Astrocyte of the spinal cord (primary cell): ENCODE measurements around the gene DPH6.
"Not testable (repeated sequence)": the region's sequence is repeated elsewhere in the genome, so short reads cannot be mapped to it uniquely, and the experiment has no call there.

Experiments used
- DNase-seq: peaks from one replicate; pipeline ENCODE4 v3.0.0; 2011; ENCODE audit warnings: low read depth, low spot score
- H3K4me3 ChIP-seq: 2 replicates; pipeline ENCODE4 v1.5.1; 2011; ENCODE audit warnings: low read depth, mild to moderate bottlenecking, low read length, moderate library complexity
- in situ Hi-C: cut with HindIII; loops from 2 replicates; pipeline ENCODE4 v1.10.0; 2017; ENCODE audit warnings: low sequenced_read_pairs
- TF ChIP-seq, protein P1 (sequence below): IDR thresholded peaks from 2 replicates; pipeline ENCODE4 v1.5.1; 2012; ENCODE audit warnings: low read depth, mild to moderate bottlenecking, low read length, inconsistent platforms

The DPH6 gene

DNA sequence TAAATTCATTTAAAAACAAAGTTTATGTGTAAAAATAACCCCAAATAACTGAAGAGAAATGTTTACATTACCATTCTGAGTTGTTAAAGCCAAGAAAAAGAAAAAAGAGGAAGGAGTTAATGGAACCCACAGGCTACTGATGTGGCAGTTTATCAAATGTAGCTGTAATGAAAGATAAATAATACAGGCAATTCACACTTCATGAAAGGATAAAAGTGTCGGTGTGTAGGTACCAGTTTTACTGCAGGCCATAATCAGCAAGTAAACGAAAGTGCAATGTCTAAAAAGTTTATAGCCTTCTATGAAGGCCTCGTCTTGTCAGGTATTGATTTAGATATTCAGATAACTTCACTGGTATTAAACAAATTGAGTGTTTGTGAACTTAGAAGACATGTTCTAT, 164.6 kb downstream of the DPH6 start:
- H3K4me3 ChIP-seq, result no peak overlapping the region
- in situ Hi-C loops, result no loop called here
- TF ChIP-seq, protein P1, sequence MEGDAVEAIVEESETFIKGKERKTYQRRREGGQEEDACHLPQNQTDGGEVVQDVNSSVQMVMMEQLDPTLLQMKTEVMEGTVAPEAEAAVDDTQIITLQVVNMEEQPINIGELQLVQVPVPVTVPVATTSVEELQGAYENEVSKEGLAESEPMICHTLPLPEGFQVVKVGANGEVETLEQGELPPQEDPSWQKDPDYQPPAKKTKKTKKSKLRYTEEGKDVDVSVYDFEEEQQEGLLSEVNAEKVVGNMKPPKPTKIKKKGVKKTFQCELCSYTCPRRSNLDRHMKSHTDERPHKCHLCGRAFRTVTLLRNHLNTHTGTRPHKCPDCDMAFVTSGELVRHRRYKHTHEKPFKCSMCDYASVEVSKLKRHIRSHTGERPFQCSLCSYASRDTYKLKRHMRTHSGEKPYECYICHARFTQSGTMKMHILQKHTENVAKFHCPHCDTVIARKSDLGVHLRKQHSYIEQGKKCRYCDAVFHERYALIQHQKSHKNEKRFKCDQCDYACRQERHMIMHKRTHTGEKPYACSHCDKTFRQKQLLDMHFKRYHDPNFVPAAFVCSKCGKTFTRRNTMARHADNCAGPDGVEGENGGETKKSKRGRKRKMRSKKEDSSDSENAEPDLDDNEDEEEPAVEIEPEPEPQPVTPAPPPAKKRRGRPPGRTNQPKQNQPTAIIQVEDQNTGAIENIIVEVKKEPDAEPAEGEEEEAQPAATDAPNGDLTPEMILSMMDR, result no peak
- no peak for DNase-seq

GRCh38 chr15:35379972-35380371, 166.0 kb downstream of the DPH6 start:
- no peak for DNase-seq
- H3K4me3 ChIP-seq, result no peak overlapping the region
- TF ChIP-seq, protein P1, result no peak
- in situ Hi-C loops, result no loop called here

GRCh38 chr15:35378454-35378853, 167.5 kb downstream of the DPH6 start:
- DNase-seq, H3K4me3 ChIP-seq, in situ Hi-C loops: not testable (repeated sequence)

- TF ChIP-seq, protein P1, result no peak
- DNase-seq, result no peak
- no peak overlapping the region for H3K4me3 ChIP-seq
- in situ Hi-C loops, result no loop called here
Observed at GRCh38 chr15:35376707-35377106, 169.3 kb downstream of the DPH6 start.

DNA sequence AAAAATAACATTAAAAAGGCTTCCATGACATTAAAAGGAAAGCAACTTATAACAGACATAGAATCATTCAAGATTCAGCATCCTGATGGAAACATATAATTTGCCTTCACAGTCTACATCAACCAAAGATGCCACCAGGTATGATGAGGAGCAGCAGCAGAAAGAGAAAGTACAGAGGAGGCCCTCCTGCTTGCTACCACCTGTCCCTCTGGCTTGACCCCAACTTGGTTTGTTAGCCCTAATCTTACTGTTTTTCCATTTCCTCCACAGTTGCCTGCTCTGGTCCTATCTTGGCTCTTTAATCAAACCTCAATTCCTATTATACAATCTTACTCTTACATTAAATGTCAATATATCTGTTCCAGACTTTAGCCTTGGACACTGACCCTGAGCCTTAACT, 171.3 kb downstream of the DPH6 start:
- in situ Hi-C loops, result no loop called here
- H3K4me3 ChIP-seq, result no peak overlapping the region
- TF ChIP-seq, protein P1, result no peak

DNA sequence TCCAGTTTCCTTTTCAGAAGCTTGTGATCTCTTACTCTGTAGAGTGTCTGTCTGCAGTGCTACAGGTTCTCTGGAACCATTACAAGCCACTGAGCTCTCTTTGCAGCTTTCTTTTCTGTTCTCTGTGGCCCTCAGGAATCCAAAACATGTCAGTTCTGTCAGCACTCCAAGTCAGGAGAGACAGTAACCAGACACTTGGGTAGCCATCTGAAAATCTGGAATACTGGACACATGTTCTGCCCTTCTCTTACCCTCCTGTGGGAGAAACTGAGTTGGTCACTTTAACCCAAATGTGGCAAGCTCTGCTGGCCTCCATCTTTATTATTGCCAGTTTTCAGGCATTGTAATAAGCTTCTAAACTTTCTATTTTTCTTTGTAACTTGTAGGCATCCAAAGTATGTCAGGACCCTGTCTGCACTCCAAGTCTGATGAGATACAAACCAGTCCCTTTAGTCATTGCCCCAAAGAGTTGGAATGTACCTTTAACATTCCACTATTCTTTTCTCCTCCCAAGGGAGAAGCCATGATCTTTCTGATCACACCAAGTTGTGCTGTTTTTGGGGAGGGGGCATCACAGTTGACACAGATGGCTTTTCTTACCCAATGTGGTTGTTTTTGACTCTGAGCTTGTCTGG, 183.7 kb downstream of the DPH6 start:
- TF ChIP-seq, protein P1, result no peak
- H3K4me3 ChIP-seq, result no peak overlapping the region
- peak; percentile 73 for DNase-seq
- in situ Hi-C loops, result no loop called here

More for the DNA sequence above, 171.3 kb downstream of the DPH6 start:
- DNase-seq, result no peak

- no peak for DNase-seq
- H3K4me3 ChIP-seq, result no peak overlapping the region
- in situ Hi-C loops, result no loop called here
- TF ChIP-seq, protein P1, result no peak
Observed at GRCh38 chr15:35358824-35359223, 187.1 kb downstream of the DPH6 start.
